ENCODE data around the gene NRIP3.

DNA sequence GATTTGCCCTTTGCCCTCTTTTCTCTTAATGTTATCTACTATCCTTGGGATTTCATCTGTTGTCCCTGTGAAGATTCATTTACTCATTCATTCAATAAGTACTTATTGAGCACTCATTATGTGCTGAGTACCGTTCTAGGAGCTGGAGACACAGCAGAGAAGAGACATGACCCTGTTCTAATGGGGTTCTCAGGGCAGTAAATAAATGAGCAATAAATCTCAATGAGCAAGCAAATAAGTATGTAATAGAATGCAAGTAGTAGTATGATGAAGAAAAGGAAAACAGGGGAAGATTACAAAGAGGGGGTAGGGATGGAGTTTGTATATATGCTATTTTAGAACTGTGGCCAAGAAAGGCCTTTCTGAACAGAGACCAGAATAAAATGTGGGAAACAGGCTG lies 34.2 kb upstream of the NRIP3 start:
- TF ChIP-seq, protein P1, sequence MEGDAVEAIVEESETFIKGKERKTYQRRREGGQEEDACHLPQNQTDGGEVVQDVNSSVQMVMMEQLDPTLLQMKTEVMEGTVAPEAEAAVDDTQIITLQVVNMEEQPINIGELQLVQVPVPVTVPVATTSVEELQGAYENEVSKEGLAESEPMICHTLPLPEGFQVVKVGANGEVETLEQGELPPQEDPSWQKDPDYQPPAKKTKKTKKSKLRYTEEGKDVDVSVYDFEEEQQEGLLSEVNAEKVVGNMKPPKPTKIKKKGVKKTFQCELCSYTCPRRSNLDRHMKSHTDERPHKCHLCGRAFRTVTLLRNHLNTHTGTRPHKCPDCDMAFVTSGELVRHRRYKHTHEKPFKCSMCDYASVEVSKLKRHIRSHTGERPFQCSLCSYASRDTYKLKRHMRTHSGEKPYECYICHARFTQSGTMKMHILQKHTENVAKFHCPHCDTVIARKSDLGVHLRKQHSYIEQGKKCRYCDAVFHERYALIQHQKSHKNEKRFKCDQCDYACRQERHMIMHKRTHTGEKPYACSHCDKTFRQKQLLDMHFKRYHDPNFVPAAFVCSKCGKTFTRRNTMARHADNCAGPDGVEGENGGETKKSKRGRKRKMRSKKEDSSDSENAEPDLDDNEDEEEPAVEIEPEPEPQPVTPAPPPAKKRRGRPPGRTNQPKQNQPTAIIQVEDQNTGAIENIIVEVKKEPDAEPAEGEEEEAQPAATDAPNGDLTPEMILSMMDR (IDR thresholded peaks at IDR 0.05) = no peak
- no peak for TF ChIP-seq POLR2A (IDR thresholded peaks at IDR 0.05)
